K562 (cell line): Measurements from ENCODE around the gene EXTL1. TPM values are rescaled to one million over a fixed set of nuclear protein-coding genes. Genes with fewer than 3 reads are reported as not detected.
A peak's percentile ranks its signal among the peaks of the same experiment; 100 is the strongest.

Source experiments
- CBFB ChIP-seq: sonication (generic); formaldehyde crosslinking; IDR thresholded peaks from 2 replicates; pipeline ENCODE4 v1.4.0; 2020; ENCODE audit warnings: mild to moderate bottlenecking, missing genetic modification reagents
- CEBPG ChIP-seq, 3 experiments: fragments of 200-800 bp in 1 of 3; sonication (Bioruptor generic) in 1 of 3; sonication (generic) in 1 of 3; formaldehyde crosslinking in 1 of 3; IDR thresholded peaks in 2 of 3; conservative IDR thresholded peaks in 1 of 3; 2 replicates each; pipeline versions ENCODE4 v1.6.1 to v1.8.0; 2016 to 2022; ENCODE audit warnings: missing compliant biosample characterization in 2 of 3, missing genetic modification characterization in 2 of 3, mild to moderate bottlenecking in 1 of 3, missing genetic modification reagents in 1 of 3
- EHMT2 ChIP-seq: fragments of 450-650 bp; IDR thresholded peaks from 2 replicates; pipeline ENCODE4 v1.6.1; 2018; ENCODE audit warnings: antibody characterized with exemption
- ELF4 ChIP-seq: fragments of 450-650 bp; formaldehyde crosslinking; IDR thresholded peaks from 2 replicates; pipeline ENCODE4 v1.4.0; 2022; ENCODE audit warnings: missing genetic modification characterization
- HBP1 ChIP-seq: fragments of 450-650 bp; formaldehyde crosslinking; IDR thresholded peaks from 2 replicates; pipeline ENCODE4 v1.4.0; 2022; ENCODE audit warnings: missing genetic modification characterization
- HNRNPLL ChIP-seq: fragments of 200-400 bp; formaldehyde crosslinking; IDR thresholded peaks from 2 replicates; pipeline ENCODE4 v1.6.1; 2017; ENCODE audit warnings: low read length, low read depth, mild to moderate bottlenecking; ENCODE audit not compliant: poor library complexity, severe bottlenecking
- NEUROD1 ChIP-seq: fragments of 150-350 bp; IDR thresholded peaks from 2 replicates; pipeline ENCODE4 v1.6.1; 2014; ENCODE audit warnings: borderline replicate concordance, low read length, low read depth; ENCODE audit not compliant: partially characterized antibody
- NFE2L1 ChIP-seq: fragments of 450-650 bp; IDR thresholded peaks from 2 replicates; pipeline ENCODE4 v1.6.1; 2016; ENCODE audit warnings: missing genetic modification characterization, low read depth, mild to moderate bottlenecking, missing compliant biosample characterization, moderate library complexity, borderline replicate concordance
- PHF20 ChIP-seq: fragments of 450-650 bp; IDR thresholded peaks from 2 replicates; pipeline ENCODE4 v1.6.1; 2018; ENCODE audit not compliant: partially characterized antibody
- POLR2A ChIP-seq: fragments of 450-650 bp; conservative IDR thresholded peaks from 2 replicates; pipeline ENCODE4 v1.6.1; 2016
- PRPF4 ChIP-seq: fragments of 200-400 bp; formaldehyde crosslinking; IDR thresholded peaks from one replicate; pipeline ENCODE4 v1.6.1; 2017; ENCODE audit warnings: low read length, low read depth, mild to moderate bottlenecking; ENCODE audit not compliant: insufficient read depth, poor library complexity, severe bottlenecking
- RBM25 ChIP-seq: fragments of 200-400 bp; formaldehyde crosslinking; IDR thresholded peaks from 2 replicates; pipeline ENCODE4 v1.6.1; 2018; ENCODE audit warnings: low read length, low read depth, moderate library complexity; ENCODE audit not compliant: severe bottlenecking
- RREB1 ChIP-seq: fragments of 250-450 bp; sonication (Bioruptor Pico); IDR thresholded peaks from 2 replicates; pipeline ENCODE4 v1.4.0; 2020
- TARDBP ChIP-seq: fragments of 450-650 bp; IDR thresholded peaks from 2 replicates; pipeline ENCODE4 v1.6.1; 2016
- TOE1 ChIP-seq, 2 experiments: fragments of 450-650 bp in 1 of 2; sonication (generic) in 1 of 2; formaldehyde crosslinking in 1 of 2; IDR thresholded peaks; 2 replicates each; pipeline versions ENCODE4 v1.7.1 to v1.8.0; 2016 to 2022; ENCODE audit warnings: borderline replicate concordance in 2 of 2, mild to moderate bottlenecking in 2 of 2, antibody characterized with exemption in 1 of 2, inconsistent platforms in 1 of 2, low read depth in 1 of 2, missing genetic modification reagents in 1 of 2, moderate library complexity in 1 of 2
- ZNF282 ChIP-seq: sonication (generic); formaldehyde crosslinking; IDR thresholded peaks from 2 replicates; pipeline ENCODE4 v1.8.1; 2023; ENCODE audit warnings: missing genetic modification reagents
- ZNF586 ChIP-seq: fragments of 450-650 bp; formaldehyde crosslinking; conservative IDR thresholded peaks from 2 replicates; pipeline ENCODE4 v1.4.0; 2020; ENCODE audit warnings: mild to moderate bottlenecking, moderate library complexity
- polyA plus RNA-seq, 8 experiments: library from polyadenylated mRNA; depleted of rRNA in 4 of 8; stranded (reverse) in 5 of 8; unstranded in 3 of 8; fragments of >200 nt; fragmentation: Nextera tagmentation in 2 of 8; fragmentation: Illumina TruSeq in 1 of 8; extraction: Ambion mirVana in 2 of 8; extraction: Trizol in 1 of 8; gene quantifications; 2 replicates each; pipeline versions ENCODE4 v1.2.1 to v1.2.3, GENCODE V29; 2011 to 2014; ENCODE audit warnings: inconsistent platforms in 1 of 8, missing spikeins in 1 of 8
- total RNA-seq, 7 experiments: library from RNA; depleted of rRNA in 6 of 7; stranded (reverse); fragments of >200 nt in 6 of 7; fragmentation: Illumina TruSeq in 2 of 7; extraction: Trizol in 2 of 7; gene quantifications; 2 replicates each; pipeline versions ENCODE4 v1.2.1 to v1.2.3, GENCODE V29; 2011 to 2021; ENCODE audit warnings: low replicate concordance in 1 of 7
- TF ChIP-seq, protein P1 (sequence below): sonication (generic); formaldehyde crosslinking; IDR thresholded peaks from 2 replicates; pipeline ENCODE4 v1.8.1; 2023; ENCODE audit warnings: mild to moderate bottlenecking, missing genetic modification reagents, moderate library complexity

Gene EXTL1
- total and polyA plus RNA-seq, 9 of the 15 experiments (the other 6 are each of a cell fraction or from before 2014, with no cell fraction given) = 0.04 to 0.23 (median 0.08) TPM; not detected in 3

- TF ChIP-seq PRPF4 = no peak
- no peak for TF ChIP-seq ZNF586
- peak; percentile 75 for TF ChIP-seq NEUROD1
- no peak for TF ChIP-seq HNRNPLL
- peak; percentile 88; the same call in 1 of the 2 replicates for TF ChIP-seq ELF4 (CRISPR knock-in tag)
- TF ChIP-seq EHMT2 = peak; percentile 96
- peak; percentile 57; the same call in 1 of the 2 replicates for TF ChIP-seq RREB1 (CRISPR knock-in tag)
- peak; percentile 75 for TF ChIP-seq POLR2A
- TF ChIP-seq, protein P1, sequence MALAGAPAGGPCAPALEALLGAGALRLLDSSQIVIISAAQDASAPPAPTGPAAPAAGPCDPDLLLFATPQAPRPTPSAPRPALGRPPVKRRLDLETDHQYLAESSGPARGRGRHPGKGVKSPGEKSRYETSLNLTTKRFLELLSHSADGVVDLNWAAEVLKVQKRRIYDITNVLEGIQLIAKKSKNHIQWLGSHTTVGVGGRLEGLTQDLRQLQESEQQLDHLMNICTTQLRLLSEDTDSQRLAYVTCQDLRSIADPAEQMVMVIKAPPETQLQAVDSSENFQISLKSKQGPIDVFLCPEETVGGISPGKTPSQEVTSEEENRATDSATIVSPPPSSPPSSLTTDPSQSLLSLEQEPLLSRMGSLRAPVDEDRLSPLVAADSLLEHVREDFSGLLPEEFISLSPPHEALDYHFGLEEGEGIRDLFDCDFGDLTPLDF (CRISPR knock-in tag) = no peak
- no peak for TF ChIP-seq NFE2L1 (tag)
- peak; percentile 30 for TF ChIP-seq RBM25
- no peak for TF ChIP-seq PHF20
- 0 out of 2 replicates have a peak, but pooled peaks have one; percentile 39 for TF ChIP-seq CBFB (CRISPR knock-in tag)
- TF ChIP-seq ZNF282 (CRISPR knock-in tag) = no peak
- peak; percentile 73; the same call in 1 of the 2 replicates for TF ChIP-seq CEBPG (CRISPR knock-in tag; IDR thresholded peaks at IDR 0.05)
- peak; percentile 35 to 95; a peak in 2 of 4 replicates for TF ChIP-seq CEBPG (tag; conservative IDR thresholded peaks at IDR 0.05 in 1 of 2, IDR thresholded peaks at IDR 0.05 in 1 of 2)
- TF ChIP-seq HBP1 (CRISPR knock-in tag) = 0 out of 2 replicates have a peak, but pooled peaks have one; percentile 35
- TF ChIP-seq TOE1 (IDR thresholded peaks at IDR 0.05; ENCODE audit: borderline replicate concordance) = peak; percentile 60; the same call in 1 of the 2 replicates
- TF ChIP-seq TOE1 (CRISPR knock-in tag; IDR thresholded peaks at IDR 0.05; ENCODE audit: borderline replicate concordance, low read depth) = no peak; the same call in 1 of the 2 replicates
- peak; percentile 91; the same call in 1 of the 2 replicates for TF ChIP-seq TARDBP
Measured at GRCh38 chr1:26070296-26070962, 48.9 kb downstream of the EXTL1 start (continued).
